ENCODE results near the gene SKI. TPM values are rescaled to one million over a fixed set of nuclear protein-coding genes. Genes with fewer than 3 reads are reported as not detected.
"Not testable (repeated sequence)": the region's sequence is repeated elsewhere in the genome, so short reads cannot be mapped to it uniquely, and the experiment has no call there.

Gene SKI
- total RNA-seq, 1 donor from 2014 or later, result 40.7 TPM

- peak overlapping the region; percentile 15 for H3K4me3 Mint-ChIP-seq
- no peaks in the 10 kb centered on the region for H3K27me3 Mint-ChIP-seq
- intact Hi-C loops (cut with micrococcal nuclease), result no loop called here
- peak overlapping the region; percentile 5 for H3K27ac Mint-ChIP-seq
- DNase-seq, result peak; percentile 74
- no peaks in the 10 kb centered on the region for H3K9me3 Mint-ChIP-seq
- peaks cover 5% of the 10 kb centered on the region for H3K36me3 Mint-ChIP-seq (ENCODE audit: low read depth)
- H3K4me1 Mint-ChIP-seq, result peaks cover 48% of the 10 kb centered on the region
Measured at GRCh38 chr1:2288311-2288710, 60.2 kb downstream of the SKI start.

- H3K4me3 Mint-ChIP-seq, result peak overlapping the region; percentile 56
- no peaks in the 10 kb centered on the region for H3K9me3 Mint-ChIP-seq
- intact Hi-C loops (cut with micrococcal nuclease), result no loop called here
- H3K4me1 Mint-ChIP-seq, result peaks cover 53% of the 10 kb centered on the region
- H3K27ac Mint-ChIP-seq, result peak overlapping the region; percentile 56
- DNase-seq, result no peak
- H3K27me3 Mint-ChIP-seq, result no peaks in the 10 kb centered on the region
- H3K36me3 Mint-ChIP-seq (ENCODE audit: low read depth), result peaks cover 5% of the 10 kb centered on the region
Measured at GRCh38 chr1:2288816-2289536, 60.9 kb downstream of the SKI start.

DNA sequence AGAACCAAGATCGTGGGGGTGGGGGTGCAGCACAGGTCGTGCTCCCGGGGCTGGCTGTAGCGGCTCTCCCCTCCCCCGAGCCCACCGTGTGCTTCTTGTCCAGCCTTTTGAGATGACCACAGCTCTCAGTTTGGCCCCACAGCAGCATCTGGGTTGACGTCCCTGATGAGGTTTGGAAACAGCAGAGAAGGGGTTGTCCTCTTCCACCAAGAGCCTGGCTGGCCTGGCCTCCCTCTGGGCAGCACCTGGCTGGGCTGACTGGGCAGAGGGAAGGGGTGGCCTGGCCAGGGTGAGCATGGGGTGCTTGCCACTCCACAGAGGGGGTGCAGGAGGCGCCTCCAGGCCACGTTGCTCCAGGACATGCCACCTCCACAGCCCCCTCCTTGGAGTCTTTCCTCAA is 61.5 kb downstream of the SKI start:
- H3K27ac Mint-ChIP-seq, result peak overlapping the region; percentile 95
- intact Hi-C loops (cut with micrococcal nuclease), result loop anchor here (1.0 to 10.0 kb wide), 4 partner anchors 11 to 295 kb away; partner anchors contain the start of gene PRXL2B
- H3K4me1 Mint-ChIP-seq, result peaks cover 57% of the 10 kb centered on the region
- H3K4me3 Mint-ChIP-seq, result peak overlapping the region; percentile 86
- H3K27me3 Mint-ChIP-seq, result no peaks in the 10 kb centered on the region
- no peaks in the 10 kb centered on the region for H3K9me3 Mint-ChIP-seq
- DNase-seq, result no peak
- H3K36me3 Mint-ChIP-seq (ENCODE audit: low read depth), result peaks cover 3% of the 10 kb centered on the region

DNA sequence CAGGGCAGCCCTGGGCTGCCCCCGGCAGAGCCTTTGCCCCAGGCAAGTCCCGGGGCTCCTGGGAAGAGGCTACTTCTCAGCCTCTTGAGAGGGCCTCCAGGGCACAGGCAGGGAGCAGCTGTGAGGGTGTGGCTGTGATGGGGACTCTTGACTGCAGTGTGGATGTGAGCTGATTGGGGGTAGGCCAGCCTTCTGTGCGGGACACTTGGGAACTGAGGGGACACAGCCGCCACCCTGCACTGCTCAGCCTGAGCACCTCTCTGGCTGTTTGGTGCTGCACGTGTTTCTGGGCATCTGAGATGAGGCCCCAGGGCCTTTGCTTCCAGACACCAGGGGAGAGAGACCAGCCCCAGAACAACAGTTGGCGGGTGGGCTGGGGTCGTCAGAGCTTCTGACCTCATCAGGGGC is 62.1 kb downstream of the SKI start:
- peak overlapping the region; percentile 95 for H3K27ac Mint-ChIP-seq
- peaks cover 3% of the 10 kb centered on the region for H3K36me3 Mint-ChIP-seq (ENCODE audit: low read depth)
- no peaks in the 10 kb centered on the region for H3K27me3 Mint-ChIP-seq
- peak overlapping the region; percentile 86 for H3K4me3 Mint-ChIP-seq
- H3K9me3 Mint-ChIP-seq, result no peaks in the 10 kb centered on the region
- intact Hi-C loops (cut with micrococcal nuclease), result loop anchor here (1.0 to 10.0 kb wide), 4 partner anchors 10 to 295 kb away; partner anchors contain the start of gene PRXL2B
- DNase-seq, result no peak
- H3K4me1 Mint-ChIP-seq, result peaks cover 60% of the 10 kb centered on the region

- peak; percentile 94 for DNase-seq
- intact Hi-C loops (cut with micrococcal nuclease), result loop anchor here (1.0 to 10.0 kb wide), 4 partner anchors 9 to 294 kb away; partner anchors contain the start of gene PRXL2B
- H3K9me3 Mint-ChIP-seq, result no peaks in the 10 kb centered on the region
- peaks cover 67% of the 10 kb centered on the region for H3K4me1 Mint-ChIP-seq
- no peaks in the 10 kb centered on the region for H3K27me3 Mint-ChIP-seq
- H3K27ac Mint-ChIP-seq, result peak overlapping the region; percentile 95
- peaks cover 6% of the 10 kb centered on the region for H3K36me3 Mint-ChIP-seq (ENCODE audit: low read depth)
- peak overlapping the region; percentile 86 for H3K4me3 Mint-ChIP-seq
Measured at GRCh38 chr1:2290595-2291510, 62.7 kb downstream of the SKI start.

- Mint-ChIP-seq H3K4me1 (peaks cover 68% of the 10 kb centered on the region), H3K4me3 (peak overlapping the region; percentile 40), H3K9me3 (no peaks in the 10 kb centered on the region), H3K27ac (peak overlapping the region; percentile 66), H3K27me3 (no peaks in the 10 kb centered on the region), H3K36me3 (ENCODE audit: low read depth) (peaks cover 9% of the 10 kb centered on the region)
- no peak for DNase-seq
- intact Hi-C loops (cut with micrococcal nuclease), result loop anchor here (2.0 to 10.0 kb wide), 3 partner anchors 33 to 293 kb away; partner anchors contain the start of gene PRXL2B
Measured at GRCh38 chr1:2291577-2291976, 63.5 kb downstream of the SKI start.

- no peak overlapping the region for H3K4me3 Mint-ChIP-seq
- H3K9me3 Mint-ChIP-seq, result no peaks in the 10 kb centered on the region
- intact Hi-C loops (cut with micrococcal nuclease), result loop anchor here (10.0 kb wide), 1 partner anchor 292 kb away; the partner anchor contains the start of gene PRXL2B
Measured at GRCh38 chr1:2292725-2293450, 64.8 kb downstream of the SKI start.

DNA sequence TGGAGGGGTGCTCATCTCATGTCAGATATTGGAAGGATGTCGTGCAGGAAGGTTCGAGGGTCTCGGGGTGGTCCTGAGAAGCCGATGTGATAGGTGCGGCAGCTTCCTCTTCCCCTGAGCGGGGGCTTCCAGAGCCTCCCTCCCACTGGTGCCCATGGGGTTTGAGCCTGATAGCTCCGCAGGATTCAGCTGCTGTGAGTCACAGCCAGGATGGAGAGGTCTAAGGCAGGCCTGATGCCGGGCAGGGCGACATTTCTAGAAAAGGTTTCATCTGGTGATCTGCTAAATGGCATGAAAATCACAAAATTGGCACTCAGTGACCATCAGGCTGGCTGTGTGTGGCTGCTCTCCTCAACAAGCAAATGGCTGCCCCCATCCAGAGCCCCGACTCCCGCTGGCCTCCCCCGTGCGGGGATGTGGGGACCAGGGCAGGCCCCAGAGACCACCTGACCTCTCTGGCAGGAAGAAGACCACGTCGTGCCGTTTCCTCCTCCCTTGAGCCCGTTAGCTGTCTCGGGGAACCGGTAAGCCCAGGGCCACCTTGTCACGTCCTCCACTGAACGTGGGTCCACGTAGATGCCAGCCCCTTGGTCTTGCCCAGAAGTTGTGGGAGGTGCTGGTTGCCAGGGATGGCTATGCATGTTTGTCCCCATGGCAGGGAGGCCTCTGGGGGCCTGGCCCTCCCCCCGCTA is 66.1 kb downstream of the SKI start:
- no peak overlapping the region for H3K27ac Mint-ChIP-seq
- no peaks in the 10 kb centered on the region for H3K27me3 Mint-ChIP-seq
- peaks cover 60% of the 10 kb centered on the region for H3K4me1 Mint-ChIP-seq
- H3K4me3 Mint-ChIP-seq, result no peak overlapping the region
- intact Hi-C loops (cut with micrococcal nuclease), result loop anchor here (10.0 kb wide), 1 partner anchor 291 kb away; the partner anchor contains the start of gene PRXL2B
- H3K9me3 Mint-ChIP-seq, result no peaks in the 10 kb centered on the region
- peaks cover 5% of the 10 kb centered on the region for H3K36me3 Mint-ChIP-seq (ENCODE audit: low read depth)
- no peak for DNase-seq

More at GRCh38 chr1:2292725-2293450, 64.8 kb downstream of the SKI start:
- Mint-ChIP-seq H3K4me1 (peaks cover 68% of the 10 kb centered on the region), H3K27ac (no peak overlapping the region), H3K27me3 (no peaks in the 10 kb centered on the region), H3K36me3 (ENCODE audit: low read depth) (peaks cover 9% of the 10 kb centered on the region)
- no peak for DNase-seq

DNA sequence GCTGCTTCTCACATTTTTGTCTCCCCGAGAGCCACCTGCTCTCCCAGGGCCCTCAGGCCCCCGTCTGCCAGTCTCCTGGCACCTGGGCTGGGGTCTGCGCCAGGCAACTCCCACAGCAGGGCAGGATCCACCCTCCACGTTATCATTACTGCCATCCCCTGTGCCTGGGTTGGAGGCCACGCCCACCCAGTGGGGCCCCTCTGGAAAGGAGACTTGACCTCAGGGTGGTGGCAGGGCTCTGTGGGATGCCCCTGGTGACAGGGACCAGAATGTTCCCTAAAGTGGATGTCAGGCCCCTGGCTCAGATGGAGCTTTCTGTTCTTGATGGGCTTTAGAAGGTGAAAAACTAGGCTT is 66.6 kb downstream of the SKI start:
- intact Hi-C loops (cut with micrococcal nuclease), result loop anchor here (10.0 kb wide), 1 partner anchor 290 kb away; the partner anchor contains the start of gene PRXL2B
- H3K9me3 Mint-ChIP-seq, result no peaks in the 10 kb centered on the region

DNA sequence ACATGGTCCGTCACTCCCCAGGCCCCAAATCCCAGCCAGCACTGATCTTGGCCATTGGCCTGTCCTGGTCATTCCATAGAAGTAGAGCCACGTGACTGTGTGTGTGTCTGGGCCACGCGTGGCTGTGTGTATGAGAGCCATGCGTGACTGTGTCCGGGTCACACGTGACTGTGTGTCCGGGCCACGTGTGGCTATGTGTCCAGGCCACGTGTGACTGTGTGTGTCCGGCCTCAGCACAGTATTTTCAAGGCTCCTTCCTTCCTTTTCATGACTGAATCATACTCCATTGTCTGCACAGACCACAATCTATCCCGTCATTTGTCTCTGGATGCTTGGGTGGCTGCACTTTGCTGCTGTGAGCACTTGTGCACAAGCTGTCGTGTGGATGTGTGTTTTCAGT is 67.4 kb downstream of the SKI start:
- intact Hi-C loops (cut with micrococcal nuclease), result loop anchor here (10.0 kb wide), 1 partner anchor 289 kb away; the partner anchor contains the start of gene PRXL2B
- H3K4me1 Mint-ChIP-seq, result peaks cover 59% of the 10 kb centered on the region

More for the DNA sequence above, 66.6 kb downstream of the SKI start:
- H3K4me3 Mint-ChIP-seq, result no peak overlapping the region
- no peaks in the 10 kb centered on the region for H3K27me3 Mint-ChIP-seq
- H3K27ac Mint-ChIP-seq, result no peak overlapping the region
- peaks cover 62% of the 10 kb centered on the region for H3K4me1 Mint-ChIP-seq
- peaks cover 5% of the 10 kb centered on the region for H3K36me3 Mint-ChIP-seq (ENCODE audit: low read depth)
- DNase-seq, result no peak

GRCh38 chr1:2296211-2296610 is 68.1 kb downstream of the SKI start:
- H3K4me3 Mint-ChIP-seq; H3K36me3 Mint-ChIP-seq (ENCODE audit: low read depth); H3K27me3 Mint-ChIP-seq; H3K9me3 Mint-ChIP-seq: not testable (repeated sequence)
- DNase-seq, result peak; percentile 77
- intact Hi-C loops (cut with micrococcal nuclease), result loop anchor here (10.0 kb wide), 1 partner anchor 289 kb away; the partner anchor contains the start of gene PRXL2B
- Mint-ChIP-seq H3K4me1 (peaks cover 53% of the 10 kb centered on the region), H3K27ac (peak overlapping the region; percentile 62)

More for the DNA sequence above, 67.4 kb downstream of the SKI start:
- H3K27me3 Mint-ChIP-seq, result no peaks in the 10 kb centered on the region
- H3K27ac Mint-ChIP-seq, result no peak overlapping the region
- H3K4me3 Mint-ChIP-seq, result no peak overlapping the region
- DNase-seq, result no peak
- H3K36me3 Mint-ChIP-seq (ENCODE audit: low read depth), result peaks cover 5% of the 10 kb centered on the region
- no peaks in the 10 kb centered on the region for H3K9me3 Mint-ChIP-seq

DNA sequence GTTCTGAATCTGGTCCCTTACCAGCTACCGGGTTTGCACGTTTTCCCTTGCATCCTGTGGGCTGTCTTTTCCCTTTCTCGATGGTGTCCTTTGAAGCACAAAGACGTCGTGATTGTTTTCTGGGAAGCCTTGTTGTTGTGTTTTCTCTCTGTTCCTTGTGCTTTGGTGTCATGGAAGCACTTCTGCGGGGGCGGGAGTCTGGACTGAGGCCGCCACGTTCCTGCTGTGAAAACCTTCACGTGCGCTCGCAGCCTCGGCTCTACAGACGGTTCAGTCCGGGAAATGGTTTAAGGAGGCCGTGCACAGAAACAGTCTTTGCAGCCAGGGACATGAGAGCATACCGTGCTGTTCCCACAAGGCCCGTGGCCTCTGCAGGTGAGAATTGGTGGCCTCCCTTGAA is 68.5 kb downstream of the SKI start:
- H3K27ac Mint-ChIP-seq, result peak overlapping the region; percentile 62
- no peak overlapping the region for H3K4me3 Mint-ChIP-seq

More for the DNA sequence above, 68.5 kb downstream of the SKI start:
- DNase-seq, result no peak
- Mint-ChIP-seq H3K4me1 (peaks cover 55% of the 10 kb centered on the region), H3K27me3 (no peaks in the 10 kb centered on the region), H3K9me3 (no peaks in the 10 kb centered on the region), H3K36me3 (ENCODE audit: low read depth) (peaks cover 5% of the 10 kb centered on the region)
- intact Hi-C loops (cut with micrococcal nuclease), result loop anchor here (10.0 kb wide), 1 partner anchor 288 kb away; the partner anchor contains the start of gene PRXL2B

Data from activated CD4-positive, alpha-beta T cell treated with anti-CD3 and anti-CD28 coated beads, Interleukin-2, amount 10 ng/mL, durations not matched to agents 24 days and 14 days (primary cell).